Sigmoid colon (tissue), 7 donors: ENCODE data around the gene KRTAP4-3. TPM values are rescaled to one million over a fixed set of nuclear protein-coding genes. Genes with fewer than 3 reads are reported as not detected.
"Not testable (repeated sequence)": the region's sequence is repeated elsewhere in the genome, so short reads cannot be mapped to it uniquely, and the experiment has no call there.

ENCODE experiments used
- DNase-seq: peaks from one replicate; pipeline ENCODE4 v3.0.0-alpha.2; 2019
- H3K27ac ChIP-seq, 4 donors: fragments of 200-600 bp; sonication (generic); one replicate each; pipeline ENCODE4 v1.5.1; 2016 to 2019; ENCODE audit warnings: mild to moderate bottlenecking in 1 of 4
- H3K27me3 ChIP-seq, 3 donors: fragments of 200-600 bp; sonication (generic); one replicate each; pipeline ENCODE4 v1.5.1; 2019; ENCODE audit warnings: mild to moderate bottlenecking in 1 of 3
- H3K36me3 ChIP-seq, 4 donors: fragments of 200-600 bp; sonication (generic); one replicate each; pipeline ENCODE4 v1.5.1; 2016 to 2019
- H3K4me1 ChIP-seq, 4 donors: fragments of 200-600 bp; sonication (generic); one replicate each; pipeline ENCODE4 v1.5.1; 2017 to 2019
- H3K4me3 ChIP-seq, 4 donors: fragments of 200-600 bp; sonication (generic); one replicate each; pipeline ENCODE4 v1.5.1; 2017 to 2019; ENCODE audit warnings: mild to moderate bottlenecking in 2 of 4, moderate library complexity in 1 of 4
- H3K9me3 ChIP-seq, 4 donors: fragments of 200-600 bp in 3 of 4; sonication (generic) in 3 of 4; one replicate each; pipeline versions ENCODE4 v1.5.1 to v1.6.1; 2013 to 2019
- CTCF ChIP-seq, 4 experiments: fragments of 450-650 bp in 3 of 4; fragments of 200-600 bp in 1 of 4; IDR thresholded peaks; one replicate each; pipeline ENCODE4 v1.5.1; 2016 to 2019; ENCODE audit warnings: antibody characterized with exemption in 4 of 4, mild to moderate bottlenecking in 3 of 4, moderate library complexity in 2 of 4
- EP300 ChIP-seq, 4 donors: sonication (generic); formaldehyde crosslinking; IDR thresholded peaks; one replicate each; pipeline ENCODE4 v1.6.1; 2017; ENCODE audit warnings: antibody characterized with exemption in 4 of 4
- POLR2A ChIP-seq, 2 donors: fragments of 450-650 bp; IDR thresholded peaks; one replicate each; pipeline ENCODE4 v1.6.1; 2016; ENCODE audit warnings: antibody characterized with exemption in 2 of 2, mild to moderate bottlenecking in 2 of 2, moderate library complexity in 2 of 2
- POLR2AphosphoS5 ChIP-seq, 4 donors: sonication (generic); formaldehyde crosslinking; IDR thresholded peaks; one replicate each; pipeline ENCODE4 v1.6.1; 2017; ENCODE audit warnings: antibody characterized with exemption in 4 of 4
- WGBS, 2 donors: extraction: QIAGEN DNeasy Blood & Tissue Kit; methylation state at CpG; one replicate each; pipeline ENCODE4 v1.1.7; 2013; 5-methylcytosine and 5-hydroxymethylcytosine counted together
- intact Hi-C: fragments of 100-400 bp; cut with DNase I; formaldehyde crosslinking; loops from one replicate; pipeline ENCODE4 v1.15.1; 2023
- polyA plus RNA-seq, 3 donors: library from polyadenylated mRNA; stranded (reverse); fragments of 200-250 nt; gene quantifications; one replicate each; pipeline ENCODE4 v1.2.3, GENCODE V29; 2013
- total RNA-seq, 4 donors: library from RNA; depleted of rRNA; stranded (reverse); fragments of >200 nt; gene quantifications; one replicate each; pipeline ENCODE4 v1.1.0, GENCODE V29; 2016
- donor health status: healthy with polysubstance abuse.
- donor health status: Bipolar disorder and iron deficiency.
- donor health status: healthy.

Gene KRTAP4-3
- total and polyA plus RNA-seq, 7 donors = not detected

DNA sequence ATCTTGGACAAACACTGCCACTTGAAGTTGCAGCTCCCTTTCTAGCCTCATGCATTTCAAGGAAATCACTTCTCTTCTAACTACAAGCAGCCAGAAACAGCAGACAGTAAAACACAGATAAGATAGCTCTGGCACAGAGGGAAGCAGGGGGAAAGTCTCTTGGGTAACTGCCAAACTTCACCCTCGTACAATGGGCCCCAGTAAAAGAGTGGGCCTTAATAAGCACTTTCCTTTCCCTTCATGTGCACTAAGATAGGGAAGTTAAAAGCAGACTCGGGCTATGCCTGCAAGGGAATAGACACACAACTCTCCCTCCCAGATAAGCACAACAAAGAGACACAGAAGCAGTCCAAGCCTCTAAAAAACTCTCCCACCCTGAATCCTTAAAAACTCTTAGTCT lies 14.2 kb downstream of the KRTAP4-3 start:
- TF ChIP-seq POLR2A (IDR thresholded peaks at IDR 0.05) (no peak), CTCF (IDR thresholded peaks at IDR 0.05) (no peak), POLR2AphosphoS5 (IDR thresholded peaks at IDR 0.05) (no peak), EP300 (IDR thresholded peaks at IDR 0.05) (no peak)
- Histone ChIP-seq H3K27me3 (no peaks in the 10 kb centered on the region), H3K36me3 (no peaks in the 10 kb centered on the region), H3K9me3 (no peaks in the 10 kb centered on the region), H3K4me1 (no peaks in the 10 kb centered on the region), H3K4me3 (no peak overlapping the region), H3K27ac (no peak overlapping the region)
- intact Hi-C loops = no loop called here
- 6 to 14% methylated on average over 2 of the region's 2 CpGs for WGBS, 2 donors
- DNase-seq = no peak

DNA sequence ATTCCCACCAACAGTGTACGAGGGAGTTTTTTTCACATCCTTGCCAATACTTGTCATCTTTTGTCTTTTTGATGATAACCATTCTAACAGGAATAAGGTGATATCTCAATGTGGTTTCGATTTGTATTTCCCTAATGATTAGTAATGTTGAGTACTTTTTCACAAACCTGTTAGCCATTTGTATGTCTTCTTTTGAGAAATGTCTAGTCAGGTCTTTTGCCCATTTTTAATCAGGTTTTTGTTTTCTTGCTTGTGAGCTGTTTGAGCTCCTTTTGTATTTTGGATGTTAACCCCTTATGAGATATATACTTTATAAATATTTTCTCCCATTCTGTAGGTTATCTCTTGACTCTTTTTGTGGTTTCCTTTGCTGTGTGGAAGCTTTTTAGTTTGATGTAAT lies 16.5 kb downstream of the KRTAP4-3 start:
- H3K27ac ChIP-seq = no peak overlapping the region
- TF ChIP-seq EP300 (IDR thresholded peaks at IDR 0.05) (no peak), POLR2A (IDR thresholded peaks at IDR 0.05) (no peak), POLR2AphosphoS5 (IDR thresholded peaks at IDR 0.05) (no peak), CTCF (IDR thresholded peaks at IDR 0.05) (no peak)
- H3K4me1 ChIP-seq = no peaks in the 10 kb centered on the region
- intact Hi-C loops = no loop called here
- H3K4me3 ChIP-seq = no peak overlapping the region
- H3K27me3 ChIP-seq = no peaks in the 10 kb centered on the region
- WGBS, 2 donors = 84 to 90% methylated on average over 2 of the region's 2 CpGs
- no peak for DNase-seq
- no peaks in the 10 kb centered on the region for H3K36me3 ChIP-seq
- no peaks in the 10 kb centered on the region for H3K9me3 ChIP-seq

DNA sequence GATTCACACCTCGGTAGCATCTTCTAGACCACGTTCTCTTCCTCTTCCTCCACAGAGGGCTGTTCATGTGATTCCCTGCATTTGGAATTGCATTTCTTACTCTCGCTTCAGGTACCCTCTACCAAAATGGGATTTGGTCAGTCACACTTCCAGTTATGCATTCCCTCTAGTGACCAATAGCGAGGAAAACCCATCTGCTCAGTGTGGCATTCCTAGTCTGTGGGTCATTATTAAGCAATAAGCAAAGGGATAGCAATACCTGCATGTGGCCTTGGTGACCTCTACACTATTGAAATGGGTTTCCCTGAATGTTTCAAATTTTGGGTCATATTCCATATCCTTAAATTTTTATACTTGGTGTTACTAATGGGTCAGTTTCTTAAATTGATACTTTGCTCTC lies 18.0 kb downstream of the KRTAP4-3 start:
- no peak overlapping the region for H3K4me3 ChIP-seq
- WGBS, 2 donors = 84 to 92% methylated on average over 4 of the region's 4 CpGs
- TF ChIP-seq POLR2AphosphoS5 (IDR thresholded peaks at IDR 0.05) = no peak
- no peak for TF ChIP-seq EP300 (IDR thresholded peaks at IDR 0.05)
- TF ChIP-seq CTCF (IDR thresholded peaks at IDR 0.05) = no peak
- TF ChIP-seq POLR2A (IDR thresholded peaks at IDR 0.05) = no peak
- no peak for DNase-seq
- H3K27ac ChIP-seq = no peak overlapping the region
- H3K9me3 ChIP-seq = no peaks in the 10 kb centered on the region
- no peaks in the 10 kb centered on the region for H3K36me3 ChIP-seq
- H3K4me1 ChIP-seq = no peaks in the 10 kb centered on the region
- H3K27me3 ChIP-seq = no peaks in the 10 kb centered on the region
- intact Hi-C loops = no loop called here

- WGBS, 2 donors = 61 to 65% methylated on average over 2 of the region's 2 CpGs
- DNase-seq = no peak
- Histone ChIP-seq H3K27me3 (no peaks in the 10 kb centered on the region), H3K4me3 (no peak within 1 kb of the TSS), H3K27ac (no peak within 1 kb of the TSS), H3K9me3 (no peaks in the 10 kb centered on the region), H3K4me1 (no peaks in the 10 kb centered on the region), H3K36me3 (no peaks in the 10 kb centered on the region)
- TF ChIP-seq EP300 (IDR thresholded peaks at IDR 0.05) (no peak), CTCF (IDR thresholded peaks at IDR 0.05) (no peak), POLR2AphosphoS5 (IDR thresholded peaks at IDR 0.05) (no peak), POLR2A (IDR thresholded peaks at IDR 0.05) (no peak)
- intact Hi-C loops = no loop called here
Observed at GRCh38 chr17:41149652-41149985, 18.4 kb downstream of the KRTAP4-3 start, which contains the start of gene KRTAP4-5. KRTAP4-5 (minus strand) TSS chr17:41149825; CDS start chr17:41149767, 58 bp downstream.

- not testable (repeated sequence) for H3K4me1 ChIP-seq, H3K4me3 ChIP-seq
- 86 to 90% methylated on average over 10 of the region's 10 CpGs for WGBS, 2 donors
Observed at GRCh38 chr17:41148971-41149651, 18.9 kb downstream of the KRTAP4-3 start.

More at GRCh38 chr17:41148971-41149651, 18.9 kb downstream of the KRTAP4-3 start:
- H3K27ac ChIP-seq, H3K36me3 ChIP-seq, DNase-seq, H3K9me3 ChIP-seq, H3K27me3 ChIP-seq, intact Hi-C loops: not testable (repeated sequence)
